ENCODE results near the gene PIK3CB.
"Not testable (repeated sequence)": the region's sequence is repeated elsewhere in the genome, so short reads cannot be mapped to it uniquely, and the experiment has no call there.

The PIK3CB gene

GRCh38 chr3:138726946-138727730, 107.6 kb downstream of the PIK3CB start:
- DNase-seq = peak; percentile 26

- peak; percentile 87 for DNase-seq
These were observed 108.7 kb downstream of the PIK3CB start for GRCh38 chr3:138726042-138726441.

GRCh38 chr3:138725116-138725515, 109.6 kb downstream of the PIK3CB start:
- DNase-seq = no peak

- no peak for DNase-seq
These were observed 110.3 kb downstream of the PIK3CB start for GRCh38 chr3:138724443-138724842.

GRCh38 chr3:138718849-138719248, 115.9 kb downstream of the PIK3CB start:
- DNase-seq = no peak

- DNase-seq = no peak
These were observed 117.4 kb downstream of the PIK3CB start for GRCh38 chr3:138717348-138717747.

GRCh38 chr3:138712086-138712485, 122.6 kb downstream of the PIK3CB start:
- DNase-seq = no peak

- DNase-seq = no peak
These were observed 129.1 kb downstream of the PIK3CB start for GRCh38 chr3:138705675-138706074.

- DNase-seq = peak; percentile 51
These were observed 137.9 kb downstream of the PIK3CB start for GRCh38 chr3:138696666-138697370.

GRCh38 chr3:138694287-138695007, 140.3 kb downstream of the PIK3CB start:
- DNase-seq = peak; percentile 49

GRCh38 chr3:138692152-138692551, 142.6 kb downstream of the PIK3CB start:
- DNase-seq = no peak

- no peak for DNase-seq
These were observed 143.4 kb downstream of the PIK3CB start for GRCh38 chr3:138691351-138691750.

GRCh38 chr3:138690036-138690435, 144.7 kb downstream of the PIK3CB start:
- no peak for DNase-seq

GRCh38 chr3:138688871-138689299, 145.8 kb downstream of the PIK3CB start:
- peak; percentile 62 for DNase-seq

- DNase-seq = no peak
These were observed 147.5 kb downstream of the PIK3CB start for GRCh38 chr3:138687236-138687635.

- peak; percentile 89 for DNase-seq
These were observed 147.9 kb downstream of the PIK3CB start for GRCh38 chr3:138686771-138687221.

- no peak for DNase-seq
These were observed 150.3 kb downstream of the PIK3CB start for GRCh38 chr3:138684396-138684795.

GRCh38 chr3:138682648-138683047, 152.1 kb downstream of the PIK3CB start:
- peak; percentile 16 for DNase-seq

GRCh38 chr3:138681463-138682220, 153.1 kb downstream of the PIK3CB start:
- no peak for DNase-seq

- DNase-seq = not testable (repeated sequence)
These were observed 153.8 kb downstream of the PIK3CB start for GRCh38 chr3:138680974-138681373.

- DNase-seq = no peak
These were observed 155.8 kb downstream of the PIK3CB start for GRCh38 chr3:138678874-138679392.

- DNase-seq = no peak
These were observed 156.6 kb downstream of the PIK3CB start for GRCh38 chr3:138678086-138678485.

Measured in hematopoietic multipotent progenitor cell treated with erythropoietin and hydrocortisone succinate and interleukin-3 and kit ligand, for 8 days (in vitro differentiated cells).